NT2/D1 (cell line): ENCODE results near the gene SHROOM2.

ENCODE experiments used
- DNase-seq: peaks from one replicate; pipeline ENCODE4 v3.0.0-alpha.2; 2011; ENCODE audit warnings: low read depth, low spot score
- H3K27me3 ChIP-seq: 2 replicates; pipeline ENCODE4 v1.6.0; 2011; ENCODE audit warnings: mild to moderate bottlenecking; ENCODE audit not compliant: insufficient read length, insufficient read depth
- H3K36me3 ChIP-seq: 2 replicates; pipeline ENCODE4 v1.6.1; 2011; ENCODE audit warnings: mild to moderate bottlenecking, low read length, mixed read lengths; ENCODE audit not compliant: insufficient read depth, insufficient read length
- H3K4me1 ChIP-seq: 2 replicates; pipeline ENCODE4 v1.5.1; 2011; ENCODE audit not compliant: insufficient read depth, insufficient read length
- H3K4me3 ChIP-seq: 2 replicates; pipeline ENCODE4 v1.5.1; 2011; ENCODE audit warnings: low read depth; ENCODE audit not compliant: insufficient read length
- H3K9ac ChIP-seq: 2 replicates; pipeline ENCODE4 v1.6.0; 2011; ENCODE audit warnings: low read depth; ENCODE audit not compliant: insufficient read length
- H3K9me3 ChIP-seq: 2 replicates; pipeline ENCODE4 v1.5.1; 2011; ENCODE audit warnings: mild to moderate bottlenecking, low read length; ENCODE audit not compliant: insufficient read depth
- SUZ12 ChIP-seq: IDR thresholded peaks from 2 replicates; pipeline ENCODE4 v1.6.1; 2011; ENCODE audit not compliant: insufficient read length, insufficient read depth; ENCODE audit errors: extremely low read depth
- YY1 ChIP-seq: IDR thresholded peaks from 2 replicates; pipeline ENCODE4 v1.6.1; 2011; ENCODE audit not compliant: insufficient read length, insufficient read depth
- ZNF274 ChIP-seq: IDR thresholded peaks from 2 replicates; pipeline ENCODE4 v1.6.1; 2011; ENCODE audit warnings: mild to moderate bottlenecking, low read depth, low read length

SHROOM2 gene

GRCh38 chrX:9785944-9786797 lies at the start of gene SHROOM2:
Gene SHROOM2, plus strand, starts transcription at chrX:9786429. Its CDS starts 117 bp downstream, at chrX:9786546.
- no peak for DNase-seq
- Histone ChIP-seq H3K27me3 (no peaks in the 10 kb centered on the region), H3K9me3 (peaks cover 8% of the 10 kb centered on the region; the same call in 1 of the 2 replicates), H3K4me1 (peaks cover 11% of the 10 kb centered on the region), H3K9ac (peak within 1 kb of the TSS; percentile 89), H3K4me3 (peak within 1 kb of the TSS; percentile 73), H3K36me3 (no peaks in the 10 kb centered on the region)
- no peak for TF ChIP-seq YY1
- TF ChIP-seq ZNF274: no peak
- TF ChIP-seq SUZ12: no peak

GRCh38 chrX:9737363-9737762 lies 48.9 kb upstream of the SHROOM2 start:
- peaks cover 78% of the 10 kb centered on the region for H3K36me3 ChIP-seq
- TF ChIP-seq YY1: no peak
- no peak for TF ChIP-seq ZNF274
- TF ChIP-seq SUZ12: no peak
- H3K9ac ChIP-seq: no peak overlapping the region
- H3K9me3 ChIP-seq: peaks cover 24% of the 10 kb centered on the region; the same call in 1 of the 2 replicates
- no peaks in the 10 kb centered on the region for H3K27me3 ChIP-seq
- H3K4me3 ChIP-seq: no peak overlapping the region
- H3K4me1 ChIP-seq: no peaks in the 10 kb centered on the region
- DNase-seq: no peak

GRCh38 chrX:9738151-9738550 lies 48.1 kb upstream of the SHROOM2 start:
- TF ChIP-seq ZNF274 (no peak), YY1 (no peak), SUZ12 (no peak)
- H3K9ac ChIP-seq: no peak overlapping the region
- H3K27me3 ChIP-seq: no peaks in the 10 kb centered on the region
- no peak overlapping the region for H3K4me3 ChIP-seq
- peaks cover 17% of the 10 kb centered on the region; the same call in 1 of the 2 replicates for H3K9me3 ChIP-seq
- DNase-seq: no peak
- H3K36me3 ChIP-seq: peaks cover 79% of the 10 kb centered on the region
- H3K4me1 ChIP-seq: no peaks in the 10 kb centered on the region

- no peaks in the 10 kb centered on the region for H3K27me3 ChIP-seq
- H3K4me3 ChIP-seq: no peak overlapping the region
- peaks cover 85% of the 10 kb centered on the region for H3K36me3 ChIP-seq
- no peak for DNase-seq
- peaks cover 9% of the 10 kb centered on the region; the same call in 1 of the 2 replicates for H3K9me3 ChIP-seq
- no peak overlapping the region for H3K9ac ChIP-seq
- H3K4me1 ChIP-seq: no peaks in the 10 kb centered on the region
- TF ChIP-seq SUZ12 (no peak), ZNF274 (no peak), YY1 (no peak)
These were observed 47.1 kb upstream of the SHROOM2 start for GRCh38 chrX:9739130-9739529.

- H3K27me3 ChIP-seq: no peaks in the 10 kb centered on the region
- H3K9me3 ChIP-seq: no peaks in the 10 kb centered on the region
- no peak overlapping the region for H3K9ac ChIP-seq
- H3K4me3 ChIP-seq: no peak overlapping the region
- H3K4me1 ChIP-seq: peaks cover 3% of the 10 kb centered on the region
- peaks cover 50% of the 10 kb centered on the region for H3K36me3 ChIP-seq
- TF ChIP-seq YY1 (no peak), SUZ12 (no peak), ZNF274 (no peak)
- no peak for DNase-seq
These were observed 40.7 kb upstream of the SHROOM2 start for GRCh38 chrX:9745417-9746115.

- Histone ChIP-seq H3K4me1 (peaks cover 3% of the 10 kb centered on the region), H3K27me3 (no peaks in the 10 kb centered on the region), H3K9ac (no peak overlapping the region), H3K36me3 (peaks cover 48% of the 10 kb centered on the region), H3K4me3 (no peak overlapping the region), H3K9me3 (no peaks in the 10 kb centered on the region)
- no peak for TF ChIP-seq ZNF274
- no peak for TF ChIP-seq YY1
- TF ChIP-seq SUZ12: no peak
- DNase-seq: no peak
These were observed 39.9 kb upstream of the SHROOM2 start for GRCh38 chrX:9746148-9746888.
